Osteoblast (primary cell): ENCODE measurements around the gene GAPDH. TPM values are rescaled to one million over a fixed set of nuclear protein-coding genes. Genes with fewer than 3 reads are reported as not detected.

Experiments
- DNase-seq: peaks from one replicate; pipeline ENCODE4 v3.0.0; 2011; ENCODE audit warnings: low spot score, mixed read lengths; ENCODE audit not compliant: insufficient read length; ENCODE audit errors: missing footprints
- H2AFZ ChIP-seq: 2 replicates; pipeline ENCODE4 v1.6.0; 2011; ENCODE audit warnings: mild to moderate bottlenecking, low read length
- H3K27ac ChIP-seq: 2 replicates; pipeline ENCODE4 v1.5.1; 2011; ENCODE audit warnings: mild to moderate bottlenecking, low read depth, low read length, moderate library complexity
- H3K27me3 ChIP-seq: 2 replicates; pipeline ENCODE4 v1.6.0; 2012; ENCODE audit warnings: mild to moderate bottlenecking, control low read depth, inconsistent platforms, low read length, moderate library complexity; ENCODE audit not compliant: insufficient read depth
- H3K36me3 ChIP-seq: 2 replicates; pipeline ENCODE4 v1.5.1; 2011; ENCODE audit warnings: mild to moderate bottlenecking, low read length, control low read depth, moderate library complexity; ENCODE audit not compliant: insufficient read depth
- H3K4me1 ChIP-seq: 2 replicates; pipeline ENCODE4 v1.5.1; 2011; ENCODE audit warnings: mild to moderate bottlenecking, low read length, control low read depth, moderate library complexity; ENCODE audit not compliant: insufficient read depth
- H3K4me2 ChIP-seq: 2 replicates; pipeline ENCODE4 v1.6.0; 2011; ENCODE audit warnings: mild to moderate bottlenecking, low read length; ENCODE audit not compliant: insufficient read depth
- H3K4me3 ChIP-seq: fragments of 200-600 bp; sonication (generic); 3 replicates; pipeline ENCODE4 v1.5.1; 2012; ENCODE audit warnings: mild to moderate bottlenecking, low read length, inconsistent platforms; ENCODE audit not compliant: insufficient read depth
- H3K79me2 ChIP-seq: 2 replicates; pipeline ENCODE4 v1.6.0; 2012; ENCODE audit warnings: mild to moderate bottlenecking, low read length, control low read depth, inconsistent platforms; ENCODE audit not compliant: insufficient read depth
- H3K9me3 ChIP-seq: 2 replicates; pipeline ENCODE4 v1.5.1; 2011; ENCODE audit warnings: low read depth, low read length, control low read depth
- H4K20me1 ChIP-seq: 2 replicates; pipeline ENCODE4 v1.6.0; 2012; ENCODE audit warnings: mild to moderate bottlenecking, low read length, control low read depth; ENCODE audit not compliant: insufficient read depth
- total RNA-seq: library from RNA; depleted of rRNA; stranded (reverse); fragments of >200 nt; gene quantifications from 2 replicates; pipeline ENCODE4 v1.2.3, GENCODE V29; 2012
- TF ChIP-seq, protein P1 (sequence below): IDR thresholded peaks from 2 replicates; pipeline ENCODE4 v1.5.1; 2011; ENCODE audit warnings: mild to moderate bottlenecking, low read depth, low read length, moderate library complexity; ENCODE audit errors: extremely low read depth

GAPDH gene
- total RNA-seq, 1 donor = 5,173 TPM

DNA sequence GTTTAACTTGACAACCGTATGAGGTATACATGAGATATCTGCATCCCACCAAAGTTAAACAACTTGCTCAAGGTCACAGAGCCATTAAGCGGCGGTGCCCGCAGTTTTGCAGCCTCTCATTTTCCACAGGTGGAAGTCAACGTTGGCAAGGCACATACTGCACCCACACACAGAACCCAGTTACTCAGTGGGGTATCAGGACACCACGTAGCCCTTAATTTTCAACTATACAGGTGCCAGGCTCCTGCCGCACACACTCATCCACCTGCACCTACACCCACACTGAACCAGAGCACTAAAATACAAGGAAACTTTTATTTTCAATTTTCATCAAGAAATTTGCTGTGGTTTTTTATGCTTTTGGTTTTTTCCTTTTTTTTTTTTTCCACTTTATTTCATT, 35.5 kb downstream of the GAPDH start:
- peaks cover 3% of the 10 kb centered on the region for H3K4me1 ChIP-seq
- peaks cover 75% of the 10 kb centered on the region for H3K36me3 ChIP-seq
- H3K27me3 ChIP-seq = no peaks in the 10 kb centered on the region
- H3K4me2 ChIP-seq = no peak overlapping the region
- TF ChIP-seq, protein P1, sequence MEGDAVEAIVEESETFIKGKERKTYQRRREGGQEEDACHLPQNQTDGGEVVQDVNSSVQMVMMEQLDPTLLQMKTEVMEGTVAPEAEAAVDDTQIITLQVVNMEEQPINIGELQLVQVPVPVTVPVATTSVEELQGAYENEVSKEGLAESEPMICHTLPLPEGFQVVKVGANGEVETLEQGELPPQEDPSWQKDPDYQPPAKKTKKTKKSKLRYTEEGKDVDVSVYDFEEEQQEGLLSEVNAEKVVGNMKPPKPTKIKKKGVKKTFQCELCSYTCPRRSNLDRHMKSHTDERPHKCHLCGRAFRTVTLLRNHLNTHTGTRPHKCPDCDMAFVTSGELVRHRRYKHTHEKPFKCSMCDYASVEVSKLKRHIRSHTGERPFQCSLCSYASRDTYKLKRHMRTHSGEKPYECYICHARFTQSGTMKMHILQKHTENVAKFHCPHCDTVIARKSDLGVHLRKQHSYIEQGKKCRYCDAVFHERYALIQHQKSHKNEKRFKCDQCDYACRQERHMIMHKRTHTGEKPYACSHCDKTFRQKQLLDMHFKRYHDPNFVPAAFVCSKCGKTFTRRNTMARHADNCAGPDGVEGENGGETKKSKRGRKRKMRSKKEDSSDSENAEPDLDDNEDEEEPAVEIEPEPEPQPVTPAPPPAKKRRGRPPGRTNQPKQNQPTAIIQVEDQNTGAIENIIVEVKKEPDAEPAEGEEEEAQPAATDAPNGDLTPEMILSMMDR = no peak
- H3K27ac ChIP-seq = no peak overlapping the region
- H3K79me2 ChIP-seq = peaks cover 33% of the 10 kb centered on the region
- no peak for DNase-seq
- H4K20me1 ChIP-seq = peaks cover 8% of the 10 kb centered on the region
- no peak overlapping the region for H2AFZ ChIP-seq
- no peak overlapping the region for H3K4me3 ChIP-seq
- H3K9me3 ChIP-seq = no peaks in the 10 kb centered on the region

DNA sequence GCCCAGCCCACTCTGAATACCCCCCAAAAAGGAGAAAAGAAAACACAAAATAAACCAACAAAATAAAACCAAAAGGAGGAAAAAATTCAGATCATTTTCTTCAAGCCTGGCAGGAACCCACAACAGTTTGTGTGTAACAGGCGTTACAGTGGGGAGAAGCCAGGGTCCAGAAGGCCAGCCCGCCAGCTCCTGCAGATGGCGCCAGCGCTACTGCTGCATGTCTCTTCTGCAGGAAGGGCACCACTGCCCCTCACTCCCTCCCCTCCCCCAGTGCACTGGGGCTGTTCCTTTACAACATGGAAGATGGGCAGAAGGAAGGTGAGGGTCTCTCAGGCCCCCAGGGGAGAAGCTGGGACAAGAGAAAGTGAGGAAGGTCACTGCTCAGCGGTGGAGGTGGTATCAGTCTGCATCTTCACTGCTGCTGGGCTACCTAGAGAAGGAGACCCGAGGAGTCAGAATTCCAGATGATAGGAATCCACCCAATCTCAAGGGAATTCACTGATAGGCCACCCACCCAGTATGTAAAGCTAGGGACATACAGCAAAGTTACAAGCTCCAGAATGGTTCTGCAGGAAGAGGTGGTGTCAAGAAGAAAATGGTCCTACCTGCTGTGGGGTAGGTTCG, 36.1 kb downstream of the GAPDH start:
- H3K4me2 ChIP-seq = no peak overlapping the region
- H3K4me1 ChIP-seq = peaks cover 3% of the 10 kb centered on the region
- TF ChIP-seq, protein P1 = peak; percentile 54
- no peak overlapping the region for H3K4me3 ChIP-seq
- DNase-seq = peak; percentile 79
- H3K79me2 ChIP-seq = peaks cover 33% of the 10 kb centered on the region
- H4K20me1 ChIP-seq = peaks cover 8% of the 10 kb centered on the region
- H3K9me3 ChIP-seq = no peaks in the 10 kb centered on the region
- no peaks in the 10 kb centered on the region for H3K27me3 ChIP-seq
- H3K27ac ChIP-seq = no peak overlapping the region
- peaks cover 76% of the 10 kb centered on the region for H3K36me3 ChIP-seq
- H2AFZ ChIP-seq = no peak overlapping the region

DNA sequence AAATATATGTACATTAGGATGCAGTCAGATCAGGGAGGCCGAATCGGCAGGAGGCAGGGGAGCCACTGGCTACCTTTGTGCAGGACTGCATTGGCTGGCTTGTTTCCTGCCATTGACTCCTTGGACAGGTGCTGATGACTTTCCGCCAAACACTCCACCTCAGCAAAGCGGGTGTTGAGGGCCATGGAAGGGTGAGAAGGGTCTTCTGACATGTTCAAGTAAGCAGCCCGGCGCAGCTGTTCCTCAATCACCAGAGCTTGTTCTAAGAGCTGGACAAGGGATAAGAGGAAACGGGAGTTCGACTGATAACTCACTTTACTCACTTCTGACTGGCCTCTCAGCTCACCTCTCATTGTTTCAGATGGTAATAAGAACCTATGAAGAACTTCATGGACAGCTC, 38.7 kb downstream of the GAPDH start:
- Histone ChIP-seq H3K9me3 (no peaks in the 10 kb centered on the region), H3K79me2 (peaks cover 7% of the 10 kb centered on the region), H3K27me3 (no peaks in the 10 kb centered on the region), H4K20me1 (peaks cover 3% of the 10 kb centered on the region), H3K36me3 (peaks cover 88% of the 10 kb centered on the region), H2AFZ (no peak overlapping the region), H3K4me1 (peaks cover 3% of the 10 kb centered on the region), H3K4me3 (no peak overlapping the region), H3K4me2 (no peak overlapping the region), H3K27ac (no peak overlapping the region)
- TF ChIP-seq, protein P1 = no peak
- no peak for DNase-seq

DNA sequence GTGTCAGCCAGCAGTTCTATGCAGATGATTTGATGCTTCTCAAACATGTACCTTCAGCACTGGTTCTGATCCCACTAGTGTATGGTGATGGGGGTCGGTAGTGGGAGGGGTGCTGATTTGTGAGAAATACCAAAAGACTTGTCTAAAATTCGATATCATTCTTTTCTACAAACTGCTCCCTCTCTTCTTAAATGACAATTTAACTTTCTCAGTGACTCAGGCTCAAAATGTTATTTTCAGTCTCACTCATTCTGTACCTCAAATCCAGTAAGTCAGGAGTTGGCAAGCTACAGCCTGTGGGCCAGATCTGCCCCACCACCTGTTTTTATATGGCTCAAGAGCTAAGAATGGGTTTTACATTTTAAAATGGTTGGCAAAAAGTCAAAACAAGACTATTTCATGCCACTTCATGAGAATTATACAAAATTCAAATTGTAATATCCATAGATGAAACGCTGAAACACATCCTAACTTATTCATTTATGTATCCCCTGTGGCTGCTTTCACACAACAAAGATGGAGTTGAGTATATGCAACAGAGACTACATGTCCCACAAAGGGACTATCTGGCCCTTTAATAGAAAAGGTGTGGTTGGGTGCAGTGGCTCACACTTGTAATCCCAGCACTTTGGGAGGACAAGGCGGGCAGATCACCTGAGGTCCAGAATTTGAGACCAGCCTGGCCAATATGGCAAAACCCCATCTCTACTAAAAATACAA, 40.4 kb downstream of the GAPDH start:
- Histone ChIP-seq H3K4me2 (no peak overlapping the region), H3K27ac (no peak overlapping the region), H3K4me3 (no peak overlapping the region), H3K27me3 (no peaks in the 10 kb centered on the region), H3K36me3 (peaks cover 90% of the 10 kb centered on the region), H3K79me2 (no peaks in the 10 kb centered on the region), H3K9me3 (no peaks in the 10 kb centered on the region), H4K20me1 (peaks cover 3% of the 10 kb centered on the region), H2AFZ (no peak overlapping the region), H3K4me1 (no peaks in the 10 kb centered on the region)
- TF ChIP-seq, protein P1 = no peak
- peak; percentile 10 for DNase-seq
